Endothelial cell of umbilical vein (primary cell): Measurements from ENCODE around the gene COG5. TPM values are rescaled to one million over a fixed set of nuclear protein-coding genes. Genes with fewer than 3 reads are reported as not detected.

Experiments used
- BruUV-seq: library from RNA; stranded (reverse); fragments of 400-500 nt; replicated peaks from 2 replicates; lab custom pipeline; 2021; lab: Mats Ljungman, UMichigan
- CTCF ChIA-PET: fragments of 300-600, 350-600 bp; sonication (Branson Sonifier 250); formaldehyde crosslinking; loops from one replicate; lab custom pipeline; 2021; ENCODE audit warnings: antibody characterized with exemption, inconsistent platforms; lab: Charles Lee
- POLR2A ChIA-PET: fragments of 300-600, 350-600 bp; sonication (Branson Sonifier 250); formaldehyde crosslinking; loops from one replicate; lab custom pipeline; 2021; ENCODE audit warnings: antibody characterized with exemption, inconsistent platforms; lab: Charles Lee
- DNase-seq: peaks from one replicate; pipeline ENCODE4 v3.0.0-alpha.2; 2011; ENCODE audit warnings: low read depth, low spot score
- FAIRE-seq: peaks from 2 replicates; lab custom pipeline; 2011; peaks lifted over from hg19 to GRCh38; lab: Jason Lieb, UNC
- H2AFZ ChIP-seq: 2 replicates; pipeline ENCODE4 v1.6.0; 2012; ENCODE audit warnings: low read depth, low read length, control low read depth, inconsistent platforms
- H3K27ac ChIP-seq: 2 replicates; pipeline ENCODE4 v1.5.1; 2011; ENCODE audit warnings: low read depth, mild to moderate bottlenecking, control low read depth, low read length, moderate library complexity; ENCODE audit not compliant: insufficient read depth
- H3K27me3 ChIP-seq, 2 experiments: 2 replicates each; pipeline versions ENCODE4 v1.6.0 to v1.6.1; 2011; ENCODE audit warnings: low read length in 2 of 2, mixed read lengths in 1 of 2; ENCODE audit not compliant: control insufficient read depth in 2 of 2, insufficient read depth in 2 of 2
- H3K36me3 ChIP-seq, 2 experiments: 2 replicates in 1 of 2; 3 replicates in 1 of 2; pipeline ENCODE4 v1.5.1; 2011; ENCODE audit warnings: low read length in 2 of 2, mild to moderate bottlenecking in 1 of 2, moderate library complexity in 1 of 2; ENCODE audit not compliant: control insufficient read depth in 2 of 2, insufficient read depth in 2 of 2; ENCODE audit errors: extremely low read depth in 1 of 2
- H3K4me1 ChIP-seq: 3 replicates; pipeline ENCODE4 v1.5.1; 2011; ENCODE audit warnings: mild to moderate bottlenecking, low read length; ENCODE audit not compliant: control insufficient read depth, insufficient read depth; ENCODE audit errors: extremely low read depth
- H3K4me2 ChIP-seq: 2 replicates; pipeline ENCODE4 v1.6.1; 2011; ENCODE audit warnings: low read length, control low read depth, mixed read lengths; ENCODE audit not compliant: insufficient read depth
- H3K4me3 ChIP-seq, 3 experiments: fragments of 200-600 bp in 1 of 3; sonication (generic), shearing (Covaris generic) in 1 of 3; replicated peaks in 1 of 3; 2 replicates each; pipeline ENCODE4 v1.5.1; 2011 to 2016; ENCODE audit warnings: control low read depth in 3 of 3, low read length in 3 of 3, mild to moderate bottlenecking in 2 of 3, inconsistent platforms in 1 of 3, low read depth in 1 of 3, moderate library complexity in 1 of 3; ENCODE audit not compliant: insufficient read depth in 1 of 3
- H3K79me2 ChIP-seq: 2 replicates; pipeline ENCODE4 v1.6.0; 2012; ENCODE audit warnings: low read length, inconsistent platforms; ENCODE audit not compliant: control insufficient read depth, insufficient read depth
- H3K9ac ChIP-seq: replicated peaks from 2 replicates; pipeline ENCODE3; 2011; ENCODE audit warnings: low read length, control low read depth; ENCODE audit not compliant: insufficient read depth; ENCODE audit errors: extremely low read depth
- H3K9me1 ChIP-seq: replicated peaks from 3 replicates; pipeline ENCODE4 v1.6.0; 2011; ENCODE audit warnings: mild to moderate bottlenecking, low read length; ENCODE audit not compliant: control insufficient read depth, insufficient read depth; ENCODE audit errors: extremely low read depth
- H3K9me3 ChIP-seq: replicated peaks from 2 replicates; pipeline ENCODE4 v1.5.1; 2012; ENCODE audit warnings: low read length, inconsistent platforms; ENCODE audit not compliant: control insufficient read depth, insufficient read depth
- H4K20me1 ChIP-seq: replicated peaks from 2 replicates; pipeline ENCODE3; 2011; ENCODE audit warnings: mild to moderate bottlenecking, low read length; ENCODE audit not compliant: control insufficient read depth, insufficient read depth; ENCODE audit errors: extremely low read depth
- CTCF ChIP-seq, 2 donors: IDR thresholded peaks; 1 replicate in 1 of 2; 2 replicates in 1 of 2; pipeline ENCODE4 v1.5.1; 2011; ENCODE audit warnings: low read length in 2 of 2, mild to moderate bottlenecking in 2 of 2, moderate library complexity in 2 of 2, control low read depth in 1 of 2, inconsistent platforms in 1 of 2, low read depth in 1 of 2; ENCODE audit not compliant: insufficient read depth in 1 of 2; ENCODE audit errors: extremely low read depth in 1 of 2
- EZH2 ChIP-seq: IDR thresholded peaks from 2 replicates; pipeline ENCODE4 v1.6.1; 2012; ENCODE audit warnings: borderline replicate concordance, low read depth, mild to moderate bottlenecking, moderate library complexity, low read length, inconsistent platforms; ENCODE audit not compliant: severe bottlenecking
- FOS ChIP-seq: IDR thresholded peaks from 2 replicates; pipeline ENCODE4 v1.6.1; 2011; ENCODE audit warnings: mild to moderate bottlenecking, low read length, moderate library complexity, borderline replicate concordance; ENCODE audit not compliant: insufficient read depth
- GATA2 ChIP-seq: IDR thresholded peaks from 2 replicates; pipeline ENCODE4 v1.7.0; 2011; ENCODE audit warnings: low read depth, mild to moderate bottlenecking, moderate library complexity, mixed read lengths, low read length; ENCODE audit not compliant: insufficient read length, insufficient read depth
- JUN ChIP-seq: IDR thresholded peaks from 2 replicates; pipeline ENCODE4 v1.6.1; 2011; ENCODE audit warnings: borderline replicate concordance, low read depth; ENCODE audit not compliant: insufficient read length, insufficient read depth
- MYC ChIP-seq: IDR thresholded peaks from one replicate; pipeline ENCODE4 v1.6.1; 2011; ENCODE audit warnings: mild to moderate bottlenecking, low read depth, low read length
- POLR2A ChIP-seq: IDR thresholded peaks from 2 replicates; pipeline ENCODE4 v1.6.1; 2012; ENCODE audit warnings: low read depth, mild to moderate bottlenecking, control low read depth, low read length
- POLR2AphosphoS5 ChIP-seq: IDR thresholded peaks from 2 replicates; pipeline ENCODE4 v1.6.1; 2012; ENCODE audit warnings: low read depth, mild to moderate bottlenecking, control low read depth, low read length, moderate library complexity; ENCODE audit not compliant: insufficient read depth
- dilution Hi-C: fragments of 300-500 bp; cut with MboI; formaldehyde crosslinking; loops from one replicate; pipeline ENCODE4 v1.15.0; 2019; ENCODE audit warnings: low sequenced_read_pairs; ENCODE audit not compliant: extremely low pct_ligation_motif_present
- intact Hi-C: fragments of 100-400 bp; cut with micrococcal nuclease; formaldehyde crosslinking; loops from one replicate; pipeline ENCODE4 v1.10.0; 2022
- polyA plus RNA-seq, 4 experiments: library from polyadenylated mRNA; depleted of rRNA in 3 of 4; stranded (reverse) in 3 of 4; unstranded in 1 of 4; fragments of >200 nt; gene quantifications; 2 replicates each; pipeline versions ENCODE4 v1.2.1 to v1.2.3, GENCODE V29; 2011 to 2012; ENCODE audit warnings: missing spikeins in 1 of 4
- total RNA-seq: library from RNA; stranded (reverse); gene quantifications from 2 replicates; pipeline ENCODE4 v1.2.3, GENCODE V29; 2021
- TF ChIP-seq, protein P1 (sequence below): IDR thresholded peaks from 2 replicates; pipeline ENCODE4 v1.6.1; 2011; ENCODE audit not compliant: insufficient read depth, insufficient read length

Gene COG5
- total and polyA plus RNA-seq, 2 donors (not counting 3 experiments of a cell fraction or from before 2014, with no cell fraction given) = 18.8 to 45.3 TPM

DNA sequence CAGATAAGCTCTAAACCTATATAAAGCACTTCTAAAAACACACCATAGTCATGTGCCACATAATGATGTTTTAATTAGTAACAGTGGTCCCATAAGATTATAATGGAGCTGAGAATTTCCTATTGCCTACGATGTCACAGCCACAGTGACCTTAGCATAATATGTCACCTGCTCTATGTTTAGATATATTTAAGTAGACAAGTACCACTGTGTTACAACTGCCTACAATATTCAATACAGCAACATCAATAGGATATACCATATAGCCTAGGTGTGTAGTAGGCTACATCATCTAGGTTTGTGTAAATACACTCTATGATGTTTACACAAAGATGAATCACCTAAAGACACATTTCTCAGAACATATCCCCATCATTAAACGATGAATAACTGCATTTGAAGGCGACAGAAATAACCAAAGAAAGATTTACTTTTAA is 69.4 kb downstream of the COG5 start:
- Histone ChIP-seq H3K9ac (no peak overlapping the region), H3K9me1 (no peaks in the 10 kb centered on the region), H3K27me3 (no peaks in the 10 kb centered on the region), H3K9me3 (no peaks in the 10 kb centered on the region), H3K27ac (no peak overlapping the region), H3K4me3 (no peak overlapping the region), H3K4me1 (no peaks in the 10 kb centered on the region), H2AFZ (no peak overlapping the region), H3K36me3 (no peaks in the 10 kb centered on the region), H3K4me2 (no peak overlapping the region), H4K20me1 (peaks cover 7% of the 10 kb centered on the region), H3K79me2 (peaks cover 15% of the 10 kb centered on the region)
- intact Hi-C loops (no loop called here), dilution Hi-C loops (no loop called here)
- TF ChIP-seq POLR2AphosphoS5 (no peak), JUN (no peak), FOS (no peak), EZH2 (no peak), CTCF (IDR thresholded peaks at IDR 0.05; ENCODE audit: extremely low read depth in 1 of 2, insufficient read depth in 1 of 2, low read depth in 1 of 2, low read length in 2 of 2) (no peak), POLR2A (no peak), GATA2 (no peak), MYC (no peak)
- TF ChIP-seq, protein P1, sequence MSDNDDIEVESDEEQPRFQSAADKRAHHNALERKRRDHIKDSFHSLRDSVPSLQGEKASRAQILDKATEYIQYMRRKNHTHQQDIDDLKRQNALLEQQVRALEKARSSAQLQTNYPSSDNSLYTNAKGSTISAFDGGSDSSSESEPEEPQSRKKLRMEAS = no peak
- CTCF ChIA-PET = interaction anchor here (0.9 to 1.4 kb wide), 3 partner anchors 18 to 246 kb away, joined by 3 to 5 read pairs (median 3); no protein-coding TSS in a partner anchor
- DNase-seq (no peak), FAIRE-seq (no peak)
- POLR2A ChIA-PET = no interaction called here
- no TSS peak for BruUV-seq
